Brain microvascular endothelial cell (primary cell): Measurements from ENCODE around the gene CD47.

Experiments
- DNase-seq: peaks from one replicate; pipeline ENCODE4 v3.0.0-alpha.2; 2020
- H3K27ac ChIP-seq: fragments of 250-450 bp; sonication (Bioruptor Pico); 2 replicates; pipeline ENCODE4 v1.5.1; 2020; ENCODE audit warnings: mild to moderate bottlenecking, moderate library complexity
- H3K27me3 ChIP-seq: fragments of 250-450 bp; sonication (Bioruptor Pico); replicated peaks from 2 replicates; pipeline ENCODE4 v1.5.1; 2020; ENCODE audit warnings: mild to moderate bottlenecking
- H3K36me3 ChIP-seq: fragments of 250-450 bp; sonication (Bioruptor Pico); replicated peaks from 2 replicates; pipeline ENCODE4 v1.5.1; 2020; ENCODE audit warnings: mild to moderate bottlenecking
- H3K4me3 ChIP-seq: 2 replicates; pipeline ENCODE4 v1.5.1; 2011; ENCODE audit warnings: low read depth, mild to moderate bottlenecking, control low read depth, low read length, moderate library complexity
- CTCF ChIP-seq: IDR thresholded peaks from 2 replicates; pipeline ENCODE4 v1.5.1; 2011; ENCODE audit warnings: low read depth, mild to moderate bottlenecking, moderate library complexity, low read length, control low read depth, inconsistent platforms; ENCODE audit errors: missing control alignments
- in situ Hi-C: cut with HindIII; loops from 2 replicates; pipeline ENCODE4 v1.10.0; 2017; ENCODE audit warnings: low sequenced_read_pairs, low pct_ligation_motif_present

CD47 gene

GRCh38 chr3:108119398-108120104 lies 28.7 kb upstream of the CD47 start:
- no peak overlapping the region for H3K27ac ChIP-seq
- no peak for DNase-seq
- TF ChIP-seq CTCF, result no peak
- H3K36me3 ChIP-seq, result no peaks in the 10 kb centered on the region
- no peak overlapping the region for H3K4me3 ChIP-seq
- in situ Hi-C loops, result no loop called here
- no peaks in the 10 kb centered on the region for H3K27me3 ChIP-seq

- Histone ChIP-seq H3K27ac (no peak overlapping the region), H3K4me3 (no peak overlapping the region), H3K36me3 (no peaks in the 10 kb centered on the region), H3K27me3 (no peaks in the 10 kb centered on the region)
- in situ Hi-C loops, result no loop called here
- no peak for TF ChIP-seq CTCF
- no peak for DNase-seq
These were observed 27.4 kb upstream of the CD47 start for GRCh38 chr3:108118038-108118768.

- Histone ChIP-seq H3K4me3 (no peak overlapping the region), H3K36me3 (no peaks in the 10 kb centered on the region), H3K27ac (no peak overlapping the region), H3K27me3 (no peaks in the 10 kb centered on the region)
- DNase-seq, result peak; percentile 26
- no peak for TF ChIP-seq CTCF
- in situ Hi-C loops, result no loop called here
These were observed 26.5 kb upstream of the CD47 start for GRCh38 chr3:108117241-108117775.

GRCh38 chr3:108114423-108115065 lies 23.7 kb upstream of the CD47 start:
- TF ChIP-seq CTCF, result no peak
- H3K27ac ChIP-seq, result no peak overlapping the region
- in situ Hi-C loops, result no loop called here
- H3K27me3 ChIP-seq, result no peaks in the 10 kb centered on the region
- DNase-seq, result no peak
- H3K36me3 ChIP-seq, result no peaks in the 10 kb centered on the region
- no peak overlapping the region for H3K4me3 ChIP-seq

- no peaks in the 10 kb centered on the region for H3K36me3 ChIP-seq
- no peak for TF ChIP-seq CTCF
- no peak overlapping the region for H3K4me3 ChIP-seq
- no peak for DNase-seq
- no peak overlapping the region for H3K27ac ChIP-seq
- in situ Hi-C loops, result no loop called here
- no peaks in the 10 kb centered on the region for H3K27me3 ChIP-seq
These were observed 23.1 kb upstream of the CD47 start for GRCh38 chr3:108113975-108114374.
